GM23338 (cell line): ENCODE measurements around the gene AGAP2. TPM values are rescaled to one million over a fixed set of nuclear protein-coding genes. Genes with fewer than 3 reads are reported as not detected.
A peak's percentile ranks its signal among the peaks of the same experiment; 100 is the strongest.

Experiments used
- ATAC-seq: fragments of 200-7000 bp; cut with Tn5 transposase; 3 replicates; pipeline ENCODE4 v1.9.1; 2020
- DNase-seq: peaks from one replicate; pipeline ENCODE4 v3.0.0-alpha.2; 2015; ENCODE audit warnings: low spot score
- H2AFZ ChIP-seq: fragments of 200-600 bp; sonication (generic); 2 replicates; pipeline ENCODE4 v1.8.0; 2016; ENCODE audit warnings: antibody characterized with exemption, mild to moderate bottlenecking, moderate library complexity
- H3F3A ChIP-seq: fragments of 200-600 bp; sonication (generic); replicated peaks from 2 replicates; pipeline ENCODE4 v1.8.0; 2017; ENCODE audit warnings: antibody characterized with exemption, mixed run types, low read depth
- H3K27ac ChIP-seq: fragments of 200-600 bp; sonication (generic); 2 replicates; pipeline ENCODE4 v1.6.1; 2016; ENCODE audit warnings: low read depth
- H3K27me3 ChIP-seq: fragments of 200-600 bp; sonication (generic); 2 replicates; pipeline ENCODE4 v1.8.0; 2016; ENCODE audit warnings: mild to moderate bottlenecking, mixed run types, moderate library complexity; ENCODE audit not compliant: insufficient read depth
- H3K36me3 ChIP-seq: fragments of 200-600 bp; sonication (generic); 2 replicates; pipeline ENCODE4 v1.8.0; 2016; ENCODE audit warnings: mild to moderate bottlenecking; ENCODE audit not compliant: insufficient read depth
- H3K4me1 ChIP-seq: fragments of 200-600 bp; sonication (generic); 2 replicates; pipeline ENCODE4 v1.8.0; 2016; ENCODE audit warnings: mild to moderate bottlenecking, moderate library complexity; ENCODE audit not compliant: insufficient read depth
- H3K4me2 ChIP-seq: fragments of 200-600 bp; sonication (generic); 2 replicates; pipeline ENCODE4 v1.7.1; 2017; ENCODE audit warnings: mixed run types
- H3K4me3 ChIP-seq: fragments of 200-600 bp; sonication (generic); 2 replicates; pipeline ENCODE4 v1.6.1; 2016; ENCODE audit warnings: mixed run types
- H3K79me2 ChIP-seq: fragments of 200-600 bp; sonication (generic); replicated peaks from 2 replicates; pipeline ENCODE4 v1.8.0; 2017; ENCODE audit warnings: mild to moderate bottlenecking; ENCODE audit not compliant: insufficient read depth
- H3K9me2 ChIP-seq: fragments of 200-600 bp; sonication (generic); 2 replicates; pipeline ENCODE4 v1.8.0; 2017; ENCODE audit not compliant: insufficient read depth
- H4K20me1 ChIP-seq: fragments of 200-600 bp; sonication (generic); replicated peaks from 2 replicates; pipeline ENCODE4 v1.8.0; 2017; ENCODE audit warnings: mild to moderate bottlenecking; ENCODE audit not compliant: insufficient read depth
- H3K27ac Mint-ChIP-seq: 2 replicates; pipeline ENCODE4 v1.8.0; 2020; ENCODE audit warnings: inconsistent platforms, mild to moderate bottlenecking, moderate library complexity, mixed read lengths
- H3K27me3 Mint-ChIP-seq: 3 replicates; pipeline ENCODE4 v1.8.0; 2022; ENCODE audit warnings: low read depth, mild to moderate bottlenecking, moderate library complexity, mixed read lengths, inconsistent platforms; ENCODE audit not compliant: insufficient read depth, poor library complexity
- H3K36me3 Mint-ChIP-seq: 3 replicates; pipeline ENCODE4 v1.8.0; 2021; ENCODE audit warnings: low read depth, mild to moderate bottlenecking, inconsistent platforms, moderate library complexity, mixed read lengths
- H3K4me1 Mint-ChIP-seq: 3 replicates; pipeline ENCODE4 v1.8.0; 2020; ENCODE audit warnings: mild to moderate bottlenecking, inconsistent platforms, mixed read lengths
- H3K4me3 Mint-ChIP-seq: 3 replicates; pipeline ENCODE4 v1.8.0; 2021; ENCODE audit warnings: moderate library complexity, mild to moderate bottlenecking, inconsistent platforms, mixed read lengths
- H3K9me3 Mint-ChIP-seq: 3 replicates; pipeline ENCODE4 v1.8.0; 2020; ENCODE audit warnings: moderate library complexity, mild to moderate bottlenecking, inconsistent platforms, mixed read lengths
- CREB1 ChIP-seq: fragments of 250-450 bp; sonication (Bioruptor Pico); IDR thresholded peaks from 2 replicates; pipeline ENCODE4 v1.5.0; 2020; ENCODE audit warnings: low read depth, mild to moderate bottlenecking, moderate library complexity
- EZH2 ChIP-seq: fragments of 200-600 bp; sonication (generic); IDR thresholded peaks from one replicate; pipeline ENCODE4 v1.8.0; 2017; ENCODE audit warnings: antibody characterized with exemption, mild to moderate bottlenecking, low read depth; ENCODE audit not compliant: unreplicated experiment
- NANOG ChIP-seq: IDR thresholded peaks from 2 replicates; pipeline ENCODE4 v1.6.1; 2016; ENCODE audit warnings: antibody characterized with exemption, borderline replicate concordance
- POLR2AphosphoS5 ChIP-seq: IDR thresholded peaks from 2 replicates; pipeline ENCODE4 v1.6.1; 2016; ENCODE audit warnings: antibody characterized with exemption, low read depth
- REST ChIP-seq: IDR thresholded peaks from one replicate; pipeline ENCODE4 v1.6.1; 2018; ENCODE audit warnings: antibody characterized with exemption; ENCODE audit not compliant: unreplicated experiment
- STAT1 ChIP-seq: IDR thresholded peaks from one replicate; pipeline ENCODE4 v1.6.1; 2016; ENCODE audit warnings: antibody characterized with exemption; ENCODE audit not compliant: unreplicated experiment
- ZNF114 ChIP-seq: fragments of 250-450 bp; sonication (Bioruptor Pico); IDR thresholded peaks from 2 replicates; pipeline ENCODE4 v1.5.0; 2020; ENCODE audit warnings: mild to moderate bottlenecking, moderate library complexity
- polyA plus RNA-seq: library from polyadenylated mRNA; unstranded; fragments of >200 nt; fragmentation: Nextera tagmentation; extraction: Ambion mirVana; gene quantifications from 2 replicates; pipeline ENCODE4 v1.2.1, GENCODE V29; 2016
- total RNA-seq: library from RNA; depleted of rRNA; stranded (reverse); fragments of >200 nt; shearing (Covaris generic); gene quantifications from 2 replicates; pipeline ENCODE4 v1.2.3, GENCODE V29; 2014

Gene AGAP2
- total and polyA plus RNA-seq, 2 experiments from 2014 or later: 0.36 to 1.3 TPM

GRCh38 chr12:57729321-57729844 lies 9.2 kb downstream of the AGAP2 start:
- Histone ChIP-seq H4K20me1 (no peaks in the 10 kb centered on the region; the same call in 1 of the 2 replicates), H3K79me2 (no peaks in the 10 kb centered on the region), H3K9me2 (no peaks in the 10 kb centered on the region), H3K4me3 (no peak overlapping the region), H3K4me1 (no peaks in the 10 kb centered on the region), H3K4me2 (no peak overlapping the region), H3K27me3 (peaks cover 98% of the 10 kb centered on the region), H3K36me3 (no peaks in the 10 kb centered on the region), H2AFZ (no peak overlapping the region), H3F3A (no peaks in the 10 kb centered on the region), H3K27ac (no peak overlapping the region)
- Mint-ChIP-seq H3K36me3 (no peaks in the 10 kb centered on the region; the same call in 2 of the 3 replicates), H3K4me1 (peaks cover 12% of the 10 kb centered on the region), H3K27me3 (peaks cover 96% of the 10 kb centered on the region), H3K9me3 (no peaks in the 10 kb centered on the region; the same call in 2 of the 3 replicates), H3K4me3 (no peak overlapping the region), H3K27ac (no peak overlapping the region)
- no peak for ATAC-seq
- no peak for DNase-seq
- no peak for TF ChIP-seq NANOG
- TF ChIP-seq EZH2: no peak
- no peak for TF ChIP-seq STAT1
- no peak for TF ChIP-seq POLR2AphosphoS5
- no peak for TF ChIP-seq CREB1 (CRISPR knock-in tag)

- H3K9me3 Mint-ChIP-seq: no peaks in the 10 kb centered on the region
- Histone ChIP-seq H3F3A (no peaks in the 10 kb centered on the region), H3K27ac (no peak overlapping the region), H3K79me2 (no peaks in the 10 kb centered on the region), H3K9me2 (no peaks in the 10 kb centered on the region), H3K4me3 (peak overlapping the region; percentile 71), H3K4me1 (no peaks in the 10 kb centered on the region), H3K36me3 (no peaks in the 10 kb centered on the region), H4K20me1 (no peaks in the 10 kb centered on the region; the same call in 1 of the 2 replicates), H3K27me3 (peaks cover 98% of the 10 kb centered on the region), H2AFZ (no peak overlapping the region), H3K4me2 (peak overlapping the region; percentile 88; the same call in 1 of the 2 replicates)
- H3K4me3 Mint-ChIP-seq: peak overlapping the region; percentile 89
- H3K4me1 Mint-ChIP-seq: peaks cover 15% of the 10 kb centered on the region
- H3K27ac Mint-ChIP-seq: no peak overlapping the region
- H3K36me3 Mint-ChIP-seq: no peaks in the 10 kb centered on the region; the same call in 2 of the 3 replicates
- peaks cover 95% of the 10 kb centered on the region for H3K27me3 Mint-ChIP-seq
- ATAC-seq (peak; percentile 68), DNase-seq (peak; percentile 82)
- TF ChIP-seq ZNF114: no peak
- peak; percentile 83 for TF ChIP-seq REST
These were observed 10.7 kb downstream of the AGAP2 start for GRCh38 chr12:57727758-57728395.
